A549 (cell line): ENCODE data around the gene TMEM132D.

Experiments used
- BHLHE40 ChIP-seq: IDR thresholded peaks from 2 replicates; pipeline ENCODE4 v1.6.1; 2012; ENCODE audit warnings: low read depth, low read length, inconsistent platforms
- CTCF ChIP-seq: fragments of >200 bp; sonication (Bioruptor Twin); formaldehyde crosslinking; IDR thresholded peaks from 3 replicates; pipeline ENCODE4 v1.5.1; 2016
- EP300 ChIP-seq, 2 experiments: fragments of >200 bp; sonication (Bioruptor Twin); formaldehyde crosslinking; IDR thresholded peaks; 2 replicates in 1 of 2; 3 replicates in 1 of 2; pipeline ENCODE4 v1.6.1; 2016 to 2017
- HOXA7 ChIP-seq: fragments of 250-450 bp; sonication (Bioruptor Pico); IDR thresholded peaks from 2 replicates; pipeline ENCODE4 v1.5.0; 2020; ENCODE audit warnings: mild to moderate bottlenecking, moderate library complexity
- KDM1A ChIP-seq: fragments of 200-600 bp; sonication (generic); IDR thresholded peaks from 2 replicates; pipeline ENCODE4 v1.6.1; 2016; ENCODE audit warnings: low read depth, mild to moderate bottlenecking
- MAX ChIP-seq: IDR thresholded peaks from 2 replicates; pipeline ENCODE4 v1.6.1; 2012
- NFE2L2 ChIP-seq: fragments of 150-350 bp; conservative IDR thresholded peaks from 2 replicates; pipeline ENCODE4 v1.6.1; 2014; ENCODE audit warnings: low read length
- PHF8 ChIP-seq: fragments of 200-600 bp; sonication (generic); IDR thresholded peaks from 2 replicates; pipeline ENCODE4 v1.6.1; 2016; ENCODE audit warnings: low read depth, mild to moderate bottlenecking, antibody characterized with exemption, moderate library complexity, borderline replicate concordance
- POLR2A ChIP-seq: IDR thresholded peaks from 2 replicates; pipeline ENCODE4 v1.6.1; 2012; ENCODE audit warnings: mild to moderate bottlenecking, low read length
- SMC3 ChIP-seq: fragments of >200 bp; sonication (Bioruptor Twin); formaldehyde crosslinking; IDR thresholded peaks from 3 replicates; pipeline ENCODE4 v1.6.1; 2018; ENCODE audit warnings: inconsistent platforms

GRCh38 chr12:129700036-129700435, 203.8 kb downstream of the TMEM132D start:
- TF ChIP-seq CTCF: no peak
- no peak for TF ChIP-seq HOXA7
- no peak for TF ChIP-seq KDM1A
- no peak for TF ChIP-seq NFE2L2
- no peak for TF ChIP-seq BHLHE40
- no peak for TF ChIP-seq PHF8
- TF ChIP-seq EP300 (IDR thresholded peaks at IDR 0.05): no peak
- TF ChIP-seq POLR2A: no peak
- TF ChIP-seq MAX: no peak
- no peak for TF ChIP-seq SMC3
